HCT116 (cell line): ENCODE data around the gene EIF5AL1. TPM values are rescaled to one million over a fixed set of nuclear protein-coding genes. Genes with fewer than 3 reads are reported as not detected.

Source experiments
- ATAC-seq: fragments of 200-7000 bp; cut with Tn5 transposase; 2 replicates; pipeline ENCODE4 v1.9.1; 2020; ENCODE audit warnings: mild to moderate bottlenecking, moderate library complexity
- BruUV-seq: library from RNA; stranded (reverse); fragments of 400-500 nt; replicated peaks from 2 replicates; lab custom pipeline; 2021; lab: Mats Ljungman, UMichigan
- CTCF ChIA-PET: fragments of 300-600 bp; sonication (Branson Sonifier 250); formaldehyde crosslinking; loops from one replicate; lab custom pipeline; 2021; ENCODE audit warnings: antibody characterized with exemption; lab: Charles Lee
- POLR2A ChIA-PET: fragments of 300-600, 350-600 bp; sonication (Branson Sonifier 250); formaldehyde crosslinking; loops from one replicate; lab custom pipeline; 2021; ENCODE audit warnings: antibody characterized with exemption; lab: Charles Lee
- RAD21 ChIA-PET, 2 experiments: fragments of 300-600 bp; sonication (Branson Sonifier 250); formaldehyde crosslinking; loops; one replicate each; lab custom pipeline; 2023; ENCODE audit warnings: low total read pairs in 2 of 2; ENCODE audit not compliant: uncharacterized antibody in 2 of 2, unreplicated experiment in 2 of 2, low non-redundant PET in 1 of 2; lab: Charles Lee
- DNase-seq: peaks from one replicate; pipeline ENCODE4 v3.0.0-alpha.2; 2010; ENCODE audit warnings: low read depth, low spot score
- H2AFZ ChIP-seq: fragments of 200-600 bp; shearing (Covaris generic), sonication (generic); 2 replicates; pipeline ENCODE4 v1.6.1; 2017; ENCODE audit warnings: low read depth, mixed run types, mixed read lengths, antibody characterized with exemption, low read length; ENCODE audit not compliant: poor library complexity, severe bottlenecking
- H3K27ac ChIP-seq: 2 replicates; pipeline ENCODE4 v1.5.1; 2012; ENCODE audit warnings: low read depth, low read length
- H3K27me3 ChIP-seq: fragments of 200-600 bp; sonication (generic); 2 replicates; pipeline ENCODE4 v1.6.1; 2016; ENCODE audit warnings: mixed run types, low read length, mixed read lengths; ENCODE audit not compliant: insufficient read depth
- H3K36me3 ChIP-seq, 2 experiments: fragments of 200-500 bp in 1 of 2; fragments of 200-600 bp in 1 of 2; sonication (Bioruptor generic) in 1 of 2; sonication (generic) in 1 of 2; 2 replicates each; pipeline versions ENCODE4 v1.5.1 to v1.6.1; 2014 to 2016; ENCODE audit warnings: low read length in 2 of 2, inconsistent platforms in 1 of 2, mixed read lengths in 1 of 2, mixed run types in 1 of 2; ENCODE audit not compliant: insufficient read depth in 2 of 2, control insufficient read depth in 1 of 2
- H3K4me1 ChIP-seq, 2 experiments: fragments of 200-600 bp in 1 of 2; sonication (generic) in 1 of 2; 2 replicates each; pipeline versions ENCODE4 v1.5.1 to v1.6.1; 2012 to 2017; ENCODE audit warnings: low read length in 2 of 2, inconsistent platforms in 1 of 2, mild to moderate bottlenecking in 1 of 2, mixed read lengths in 1 of 2, mixed run types in 1 of 2, moderate library complexity in 1 of 2; ENCODE audit not compliant: insufficient read depth in 2 of 2, control insufficient read depth in 1 of 2
- H3K4me2 ChIP-seq: fragments of 200-600 bp; sonication (generic); 2 replicates; pipeline ENCODE4 v1.6.1; 2017; ENCODE audit warnings: mixed run types, low read length, mixed read lengths
- H3K4me3 ChIP-seq, 2 experiments: fragments of 200-600 bp in 1 of 2; sonication (generic) in 1 of 2; replicated peaks in 1 of 2; 2 replicates each; pipeline ENCODE4 v1.5.1; 2011 to 2016; ENCODE audit warnings: low read length in 2 of 2, control low read depth in 1 of 2, low read depth in 1 of 2, mild to moderate bottlenecking in 1 of 2, mixed read lengths in 1 of 2, mixed run types in 1 of 2
- H3K79me2 ChIP-seq: fragments of 200-600 bp; sonication (generic); 2 replicates; pipeline ENCODE4 v1.6.1; 2017; ENCODE audit warnings: mild to moderate bottlenecking, mixed run types, low read length, moderate library complexity, mixed read lengths; ENCODE audit not compliant: insufficient read depth
- H3K9ac ChIP-seq: fragments of 200-600 bp; sonication (generic); 2 replicates; pipeline ENCODE4 v1.6.1; 2016; ENCODE audit warnings: low read length, mixed read lengths
- H3K9me2 ChIP-seq: fragments of 200-600 bp; sonication (generic), shearing (Covaris generic); 2 replicates; pipeline ENCODE4 v1.6.1; 2017; ENCODE audit warnings: mixed run types, mild to moderate bottlenecking, moderate library complexity; ENCODE audit not compliant: insufficient read depth
- H3K9me3 ChIP-seq, 2 experiments: fragments of 200-500 bp in 1 of 2; fragments of 200-600 bp in 1 of 2; sonication (Bioruptor generic) in 1 of 2; sonication (generic) in 1 of 2; 2 replicates each; pipeline ENCODE4 v1.6.1; 2014 to 2017; ENCODE audit warnings: low read length in 2 of 2, mixed read lengths in 2 of 2, inconsistent platforms in 1 of 2, low read depth in 1 of 2, mild to moderate bottlenecking in 1 of 2, mixed run types in 1 of 2, moderate library complexity in 1 of 2; ENCODE audit not compliant: control insufficient read depth in 1 of 2, insufficient read depth in 1 of 2
- H4K20me1 ChIP-seq: fragments of 200-600 bp; sonication (generic), shearing (Covaris generic); 2 replicates; pipeline ENCODE4 v1.6.1; 2017; ENCODE audit warnings: mixed run types, mild to moderate bottlenecking, moderate library complexity; ENCODE audit not compliant: insufficient read depth
- ATF3 ChIP-seq: IDR thresholded peaks from 2 replicates; pipeline ENCODE4 v1.6.1; 2012
- CEBPB ChIP-seq: IDR thresholded peaks from 2 replicates; pipeline ENCODE4 v1.6.1; 2012; ENCODE audit warnings: low read depth
- CTCF ChIP-seq, 3 experiments: fragments of 200-600 bp in 1 of 3; sonication (generic) in 1 of 3; IDR thresholded peaks in 2 of 3; conservative IDR thresholded peaks in 1 of 3; 2 replicates each; pipeline ENCODE4 v1.5.1; 2012 to 2017; ENCODE audit warnings: low read depth in 2 of 3, low read length in 2 of 3, antibody characterized with exemption in 1 of 3, borderline replicate concordance in 1 of 3, control low read depth in 1 of 3, mild to moderate bottlenecking in 1 of 3, mixed read lengths in 1 of 3, mixed run types in 1 of 3, moderate library complexity in 1 of 3; ENCODE audit not compliant: insufficient read depth in 1 of 3
- EGR1 ChIP-seq: IDR thresholded peaks from 2 replicates; pipeline ENCODE4 v1.6.1; 2012; ENCODE audit warnings: low read depth
- EZH2 ChIP-seq: fragments of 200-600 bp; sonication (generic); IDR thresholded peaks from 2 replicates; pipeline ENCODE4 v1.6.1; 2017; ENCODE audit warnings: antibody characterized with exemption, mixed run types
- FOSL1 ChIP-seq: IDR thresholded peaks from 2 replicates; pipeline ENCODE4 v1.6.1; 2012; ENCODE audit warnings: low read depth
- JUND ChIP-seq: IDR thresholded peaks from 2 replicates; pipeline ENCODE4 v1.6.1; 2012
- POLR2AphosphoS5 ChIP-seq: IDR thresholded peaks from 2 replicates; pipeline ENCODE4 v1.6.1; 2011; ENCODE audit warnings: mild to moderate bottlenecking, low read depth, low read length, moderate library complexity
- RAD21 ChIP-seq: IDR thresholded peaks from 2 replicates; pipeline ENCODE4 v1.6.1; 2012; ENCODE audit warnings: low read depth, mild to moderate bottlenecking
- REST ChIP-seq: IDR thresholded peaks from 2 replicates; pipeline ENCODE4 v1.6.1; 2012; ENCODE audit warnings: low read depth
- SP1 ChIP-seq: IDR thresholded peaks from 2 replicates; pipeline ENCODE4 v1.6.1; 2012; ENCODE audit warnings: low read depth
- ZFX ChIP-seq: fragments of 450-650 bp; IDR thresholded peaks from 2 replicates; pipeline ENCODE4 v1.6.1; 2017
- ZNF274 ChIP-seq: fragments of 200-500 bp; sonication (Bioruptor generic); IDR thresholded peaks from 2 replicates; pipeline ENCODE4 v1.6.1; 2014; ENCODE audit warnings: mild to moderate bottlenecking, low read depth, low read length, inconsistent platforms
- intact Hi-C: fragments of 100-400 bp; cut with micrococcal nuclease; formaldehyde crosslinking; loops from 2 replicates; pipeline ENCODE4 v1.10.0; 2022
- total RNA-seq: library from RNA; stranded (reverse); gene quantifications from one replicate; pipeline ENCODE4 v1.2.1, GENCODE V29; 2021; ENCODE audit not compliant: unreplicated experiment

Gene EIF5AL1
- total RNA-seq, 1 experiment from 2014 or later, result 5.6 TPM

GRCh38 chr10:79547973-79548372, 35.6 kb downstream of the EIF5AL1 start:
- POLR2A ChIA-PET, result no interaction called here
- no peak overlapping the region for H3K27ac ChIP-seq
- H3K36me3 ChIP-seq, result no peaks in the 10 kb centered on the region
- no peaks in the 10 kb centered on the region for H3K9me3 ChIP-seq
- H3K79me2 ChIP-seq, result no peaks in the 10 kb centered on the region
- DNase-seq, result no peak
- BruUV-seq, result no TSS peak
- H3K4me1 ChIP-seq, result no peaks in the 10 kb centered on the region
- TF ChIP-seq SP1 (no peak), ZFX (no peak), ATF3 (no peak), POLR2AphosphoS5 (no peak), RAD21 (no peak), EGR1 (no peak), CTCF (IDR thresholded peaks at IDR 0.05 in 2 of 3, conservative IDR thresholded peaks at IDR 0.05 in 1 of 3; ENCODE audit: borderline replicate concordance in 1 of 3, insufficient read depth in 1 of 3, low read depth in 2 of 3, low read length in 2 of 3) (no peak)
- TF ChIP-seq, all 23 proteins: peak for 0
- RAD21 ChIA-PET, result no interaction called here
- Histone ChIP-seq H3K9me2 (no peaks in the 10 kb centered on the region), H2AFZ (no peak overlapping the region), H3K4me3 (no peak overlapping the region), H3K9ac (no peak overlapping the region), H3K27me3 (0 out of 2 replicates have a peak, but pooled peaks cover 4% of the 10 kb centered on the region), H4K20me1 (no peaks in the 10 kb centered on the region), H3K4me2 (no peak overlapping the region)
- ATAC-seq, result no peak
- intact Hi-C loops, result no loop called here
- CTCF ChIA-PET, result no interaction called here

GRCh38 chr10:79552143-79552542, 39.8 kb downstream of the EIF5AL1 start:
- no peaks in the 10 kb centered on the region for H3K36me3 ChIP-seq
- H3K9me3 ChIP-seq, result no peaks in the 10 kb centered on the region
- TF ChIP-seq CEBPB (no peak), FOSL1 (no peak), ZNF274 (no peak), JUND (no peak), EGR1 (no peak), REST (no peak), ATF3 (no peak), EZH2 (no peak)
- H4K20me1 ChIP-seq, result no peaks in the 10 kb centered on the region
- ChIA-PET POLR2A (no interaction called here), CTCF (no interaction called here), RAD21 (no interaction called here)
- no peaks in the 10 kb centered on the region for H3K4me1 ChIP-seq
- ATAC-seq, result no peak
- no TSS peak for BruUV-seq
- no peak overlapping the region for H3K9ac ChIP-seq
- H2AFZ ChIP-seq, result no peak overlapping the region
- no peak overlapping the region for H3K4me2 ChIP-seq
- no peak overlapping the region for H3K4me3 ChIP-seq
- intact Hi-C loops, result no loop called here
- H3K27ac ChIP-seq, result no peak overlapping the region
- no peaks in the 10 kb centered on the region for H3K79me2 ChIP-seq
- DNase-seq, result no peak
- H3K27me3 ChIP-seq, result 0 out of 2 replicates have a peak, but pooled peaks cover 3% of the 10 kb centered on the region
- H3K9me2 ChIP-seq, result no peaks in the 10 kb centered on the region
